Choroid plexus epithelial cell (primary cell): Measurements from ENCODE around the gene MERTK.

ENCODE experiments used
- DNase-seq: peaks from one replicate; pipeline ENCODE4 v3.0.0-alpha.2; 2010; ENCODE audit warnings: low read depth
- H3K4me3 ChIP-seq: 2 replicates; pipeline ENCODE4 v1.5.1; 2011; ENCODE audit warnings: low read depth, mild to moderate bottlenecking, control low read depth, low read length, moderate library complexity
- CTCF ChIP-seq: conservative IDR thresholded peaks from 2 replicates; pipeline ENCODE4 v1.5.1; 2011; ENCODE audit warnings: low read depth, mild to moderate bottlenecking, control low read depth, inconsistent platforms, low read length, moderate library complexity

The MERTK gene

GRCh38 chr2:111947219-111947618 is 48.8 kb downstream of the MERTK start:
- no peak for TF ChIP-seq CTCF
- DNase-seq, result no peak
- no peak overlapping the region for H3K4me3 ChIP-seq

GRCh38 chr2:111948832-111949231 is 50.4 kb downstream of the MERTK start:
- TF ChIP-seq CTCF, result no peak
- DNase-seq, result no peak
- no peak overlapping the region for H3K4me3 ChIP-seq

- H3K4me3 ChIP-seq, result no peak overlapping the region
- DNase-seq, result no peak
- no peak for TF ChIP-seq CTCF
Measured at GRCh38 chr2:111950236-111950635, 51.8 kb downstream of the MERTK start.

GRCh38 chr2:111951486-111951885 is 53.1 kb downstream of the MERTK start:
- DNase-seq, result no peak
- no peak for TF ChIP-seq CTCF
- H3K4me3 ChIP-seq, result no peak overlapping the region

- TF ChIP-seq CTCF, result no peak
- DNase-seq, result no peak
- H3K4me3 ChIP-seq, result no peak overlapping the region
Measured at GRCh38 chr2:111952871-111953452, 54.6 kb downstream of the MERTK start.

- H3K4me3 ChIP-seq, result no peak overlapping the region
- no peak for DNase-seq
- TF ChIP-seq CTCF, result no peak
Measured at GRCh38 chr2:111954602-111955332, 56.4 kb downstream of the MERTK start.

GRCh38 chr2:111957872-111958354 is 59.5 kb downstream of the MERTK start:
- no peak overlapping the region for H3K4me3 ChIP-seq
- DNase-seq, result no peak
- no peak for TF ChIP-seq CTCF
